Esophagus squamous epithelium (tissue), 5 donors: ENCODE data around the gene DMRT1. TPM values are rescaled to one million over a fixed set of nuclear protein-coding genes. Genes with fewer than 3 reads are reported as not detected.

ENCODE experiments used
- DNase-seq: peaks from one replicate; lab custom pipeline; 2025; lab: John Stamatoyannopoulos, UW
- H3K27ac ChIP-seq, 4 donors: fragments of 200-600 bp; sonication (generic); one replicate each; pipeline ENCODE4 v1.5.1; 2016 to 2019; ENCODE audit warnings: mild to moderate bottlenecking in 1 of 4
- H3K27me3 ChIP-seq, 4 donors: fragments of 200-600 bp; sonication (generic); 1 replicate in 3 of 4; 2 replicates in 1 of 4; pipeline versions ENCODE4 v1.5.1 to v1.6.0; 2017 to 2021; ENCODE audit warnings: antibody characterized with exemption in 1 of 4
- H3K36me3 ChIP-seq, 3 donors: fragments of 200-600 bp; sonication (generic); one replicate each; pipeline ENCODE4 v1.5.1; 2016 to 2019
- H3K4me1 ChIP-seq, 3 donors: fragments of 200-600 bp; sonication (generic); one replicate each; pipeline ENCODE4 v1.5.1; 2017 to 2019
- H3K4me3 ChIP-seq, 4 donors: fragments of 200-600 bp; sonication (generic); 1 replicate in 3 of 4; 2 replicates in 1 of 4; pipeline ENCODE4 v1.5.1; 2016 to 2019; ENCODE audit warnings: mild to moderate bottlenecking in 2 of 4, moderate library complexity in 1 of 4
- H3K9me3 ChIP-seq, 3 donors: fragments of 200-600 bp; sonication (generic); one replicate each; pipeline ENCODE4 v1.5.1; 2016 to 2019
- POLR2A ChIP-seq, 4 donors: fragments of 450-650 bp; IDR thresholded peaks; one replicate each; pipeline ENCODE4 v1.6.1; 2017; ENCODE audit warnings: antibody characterized with exemption in 4 of 4, mild to moderate bottlenecking in 4 of 4, moderate library complexity in 3 of 4
- WGBS, 2 donors: methylation state at CpG; one replicate each; pipeline ENCODE4 v1.1.5; 2018; 5-methylcytosine and 5-hydroxymethylcytosine counted together
- intact Hi-C: fragments of 100-400 bp; cut with DNase I; formaldehyde crosslinking; loops from one replicate; pipeline ENCODE4 v1.15.0; 2022
- total RNA-seq, 4 donors: library from RNA; depleted of rRNA; stranded (reverse); fragments of >200 nt; gene quantifications; one replicate each; pipeline ENCODE4 v1.1.0, GENCODE V29; 2016
- TF ChIP-seq, protein P1 (sequence below), 6 experiments: fragments of 450-650 bp in 4 of 6; fragments of 200-600 bp in 2 of 6; sonication (generic) in 2 of 6; IDR thresholded peaks; one replicate each; pipeline ENCODE4 v1.5.1; 2016 to 2019; ENCODE audit warnings: antibody characterized with exemption in 6 of 6, mild to moderate bottlenecking in 4 of 6, moderate library complexity in 4 of 6
- donor health status: DM: yes; HTN: yes; CAD: no.

Gene DMRT1
- total RNA-seq, 4 donors from 2014 or later: not detected

DNA sequence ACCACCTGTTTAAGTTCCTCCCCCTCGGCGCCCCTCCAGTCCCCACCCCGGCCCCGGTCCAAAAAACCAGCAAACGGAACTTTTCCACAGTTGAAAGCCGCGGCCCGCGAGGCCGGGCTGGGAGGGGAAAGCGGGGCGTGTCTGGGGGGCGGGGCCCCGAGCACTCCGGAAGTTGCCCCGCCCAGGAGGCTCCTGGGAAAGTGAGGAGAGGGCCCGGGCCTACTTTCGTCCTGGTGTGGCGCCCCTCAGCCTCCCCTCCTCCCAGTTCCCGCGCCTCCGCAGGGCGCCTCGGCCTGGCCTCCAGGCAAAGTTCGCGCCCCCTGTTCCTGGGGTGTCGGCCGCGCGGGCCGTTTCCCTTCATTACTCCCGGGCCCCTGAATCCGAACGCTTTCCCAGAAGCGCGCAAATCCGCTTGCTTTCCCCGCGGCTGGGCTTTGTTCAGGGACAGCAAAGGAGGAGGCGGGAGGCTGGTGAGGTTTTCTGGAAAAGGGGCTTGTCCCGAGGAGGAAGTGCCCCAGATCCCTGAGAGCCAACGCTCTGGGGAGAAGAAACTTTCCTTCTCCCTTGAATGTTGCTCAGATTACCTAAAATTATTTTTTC, 130.5 kb downstream of the DMRT1 start:
- H3K4me1 ChIP-seq: peaks cover 8 to 71% (median 26%) of the 10 kb centered on the region in 3 donors
- no peaks in the 10 kb centered on the region for H3K36me3 ChIP-seq
- peak overlapping the region; percentile 26 to 68 (median 52) for H3K4me3 ChIP-seq
- intact Hi-C loops: no loop called here
- DNase-seq: no peak
- H3K27ac ChIP-seq: peak overlapping the region in 3 of 4 donors; percentile 59 to 80 (median 71)
- no peaks in the 10 kb centered on the region for H3K9me3 ChIP-seq
- TF ChIP-seq POLR2A (IDR thresholded peaks at IDR 0.05): no peak
- TF ChIP-seq, protein P1, sequence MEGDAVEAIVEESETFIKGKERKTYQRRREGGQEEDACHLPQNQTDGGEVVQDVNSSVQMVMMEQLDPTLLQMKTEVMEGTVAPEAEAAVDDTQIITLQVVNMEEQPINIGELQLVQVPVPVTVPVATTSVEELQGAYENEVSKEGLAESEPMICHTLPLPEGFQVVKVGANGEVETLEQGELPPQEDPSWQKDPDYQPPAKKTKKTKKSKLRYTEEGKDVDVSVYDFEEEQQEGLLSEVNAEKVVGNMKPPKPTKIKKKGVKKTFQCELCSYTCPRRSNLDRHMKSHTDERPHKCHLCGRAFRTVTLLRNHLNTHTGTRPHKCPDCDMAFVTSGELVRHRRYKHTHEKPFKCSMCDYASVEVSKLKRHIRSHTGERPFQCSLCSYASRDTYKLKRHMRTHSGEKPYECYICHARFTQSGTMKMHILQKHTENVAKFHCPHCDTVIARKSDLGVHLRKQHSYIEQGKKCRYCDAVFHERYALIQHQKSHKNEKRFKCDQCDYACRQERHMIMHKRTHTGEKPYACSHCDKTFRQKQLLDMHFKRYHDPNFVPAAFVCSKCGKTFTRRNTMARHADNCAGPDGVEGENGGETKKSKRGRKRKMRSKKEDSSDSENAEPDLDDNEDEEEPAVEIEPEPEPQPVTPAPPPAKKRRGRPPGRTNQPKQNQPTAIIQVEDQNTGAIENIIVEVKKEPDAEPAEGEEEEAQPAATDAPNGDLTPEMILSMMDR (IDR thresholded peaks at IDR 0.05): no peak
- H3K27me3 ChIP-seq: peaks cover 6 to 100% (median 47%) of the 10 kb centered on the region in 4 donors
- WGBS, 2 donors: 0 to 1% methylated on average over 3 to 19 of the region's 42 CpGs

GRCh38 chr9:972501-973294, 131.2 kb downstream of the DMRT1 start:
- no peaks in the 10 kb centered on the region for H3K9me3 ChIP-seq
- peak overlapping the region in 1 of 4 donors; percentile 80 for H3K27ac ChIP-seq
- peaks cover 15 to 75% (median 26%) of the 10 kb centered on the region in 3 donors for H3K4me1 ChIP-seq
- H3K27me3 ChIP-seq: peaks cover 6 to 100% (median 47%) of the 10 kb centered on the region in 4 donors
- intact Hi-C loops: no loop called here
- TF ChIP-seq, protein P1 (IDR thresholded peaks at IDR 0.05): no peak
- TF ChIP-seq POLR2A (IDR thresholded peaks at IDR 0.05): no peak
- DNase-seq: no peak
- H3K4me3 ChIP-seq: peak overlapping the region in 3 of 4 donors; percentile 50 to 68 (median 55)
- H3K36me3 ChIP-seq: no peaks in the 10 kb centered on the region
- 16 to 48% methylated on average over 14 to 21 of the region's 68 CpGs for WGBS, 2 donors

DNA sequence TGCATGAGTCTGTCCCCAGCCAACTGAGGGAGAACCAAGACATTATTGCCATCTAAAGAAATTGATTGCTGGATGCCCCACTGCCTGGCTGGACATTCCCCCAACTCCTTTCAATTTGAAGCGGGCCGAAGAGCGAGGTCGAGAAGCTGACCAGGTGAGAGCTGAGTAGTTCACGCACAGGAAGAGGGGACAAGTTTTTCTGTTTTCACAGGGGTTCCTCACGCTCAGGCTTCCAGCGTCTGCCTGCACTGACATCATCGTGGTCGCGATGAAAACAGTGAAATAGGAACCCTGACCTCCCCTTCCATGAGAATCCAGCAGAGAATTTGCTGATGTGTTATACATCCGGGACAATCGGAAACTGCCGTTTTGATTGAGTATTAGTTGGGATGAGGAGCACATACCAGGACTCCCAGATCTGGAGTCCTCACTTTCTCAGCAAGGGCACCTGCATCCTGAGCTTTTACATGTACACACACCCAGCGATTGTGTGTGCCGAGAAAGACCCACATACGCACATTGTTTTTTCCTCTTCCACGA, 131.9 kb downstream of the DMRT1 start:
- no peaks in the 10 kb centered on the region for H3K9me3 ChIP-seq
- WGBS, 2 donors: 39 to 69% methylated on average over 17 of the region's 17 CpGs
- no peaks in the 10 kb centered on the region for H3K36me3 ChIP-seq
- peaks cover 6 to 100% (median 47%) of the 10 kb centered on the region in 4 donors for H3K27me3 ChIP-seq
- peaks cover 16 to 69% (median 26%) of the 10 kb centered on the region in 3 donors for H3K4me1 ChIP-seq
- H3K4me3 ChIP-seq: no peak overlapping the region
- intact Hi-C loops: no loop called here
- DNase-seq: no peak
- H3K27ac ChIP-seq: no peak overlapping the region
- TF ChIP-seq, protein P1 (IDR thresholded peaks at IDR 0.05): no peak
- no peak for TF ChIP-seq POLR2A (IDR thresholded peaks at IDR 0.05)

GRCh38 chr9:974031-974995, 132.8 kb downstream of the DMRT1 start:
- Histone ChIP-seq H3K27me3 (peaks cover 6 to 100% (median 45%) of the 10 kb centered on the region in 4 donors), H3K4me1 (peaks cover 16 to 63% (median 26%) of the 10 kb centered on the region in 3 donors), H3K27ac (no peak overlapping the region), H3K36me3 (no peaks in the 10 kb centered on the region), H3K9me3 (no peaks in the 10 kb centered on the region), H3K4me3 (no peak overlapping the region)
- intact Hi-C loops: no loop called here
- no peak for DNase-seq
- 53 to 54% methylated on average over 28 to 29 of the region's 29 CpGs for WGBS, 2 donors
- no peak for TF ChIP-seq POLR2A (IDR thresholded peaks at IDR 0.05)
- TF ChIP-seq, protein P1 (IDR thresholded peaks at IDR 0.05): no peak
